Muscle layer of duodenum (tissue), 2 donors: ENCODE data around the gene CHRNA4.

Experiments used
- H3K27ac ChIP-seq: one replicate; pipeline ENCODE4 v1.7.0; 2013; ENCODE audit warnings: mild to moderate bottlenecking, low read length
- H3K27me3 ChIP-seq: one replicate; pipeline ENCODE4 v1.7.0; 2013; ENCODE audit warnings: low read depth, mild to moderate bottlenecking, control low read depth, low read length
- H3K36me3 ChIP-seq, 2 donors: one replicate each; pipeline ENCODE4 v1.7.0; 2013; ENCODE audit warnings: low read length in 2 of 2, control low read depth in 1 of 2, mild to moderate bottlenecking in 1 of 2; ENCODE audit not compliant: insufficient read depth in 2 of 2, control insufficient read depth in 1 of 2
- H3K4me1 ChIP-seq, 2 donors: one replicate each; pipeline ENCODE4 v1.7.0; 2013; ENCODE audit warnings: low read length in 2 of 2, mild to moderate bottlenecking in 2 of 2, control low read depth in 1 of 2, moderate library complexity in 1 of 2; ENCODE audit not compliant: insufficient read depth in 2 of 2, control insufficient read depth in 1 of 2
- H3K4me3 ChIP-seq, 2 donors: one replicate each; pipeline ENCODE4 v1.7.0; 2013; ENCODE audit warnings: low read length in 2 of 2, low read depth in 1 of 2, mild to moderate bottlenecking in 1 of 2
- H3K9me3 ChIP-seq, 2 donors: one replicate each; pipeline ENCODE4 v1.7.0; 2013; ENCODE audit warnings: low read length in 2 of 2, control low read depth in 1 of 2, mild to moderate bottlenecking in 1 of 2; ENCODE audit not compliant: control insufficient read depth in 1 of 2
- donor health status: healthy.

Gene CHRNA4

GRCh38 chr20:63360850-63361518, at the start of gene CHRNA4:
CHRNA4 (minus strand) TSS chr20:63361349; CDS start chr20:63361165, 184 bp downstream.
- Histone ChIP-seq H3K9me3 (no peaks in the 10 kb centered on the region), H3K27me3 (peaks cover 20% of the 10 kb centered on the region), H3K36me3 (no peaks in the 10 kb centered on the region), H3K4me1 (peaks cover 0 to 7% of the 10 kb centered on the region in 2 donors), H3K27ac (no peak within 1 kb of the TSS), H3K4me3 (peak within 1 kb of the TSS in 1 of 2 donors; percentile 49)

GRCh38 chr20:63409834-63410435, 48.8 kb upstream of the CHRNA4 start:
- no peaks in the 10 kb centered on the region for H3K36me3 ChIP-seq
- H3K4me1 ChIP-seq, result no peaks in the 10 kb centered on the region
- H3K4me3 ChIP-seq, result no peak overlapping the region
- no peak overlapping the region for H3K27ac ChIP-seq
- H3K27me3 ChIP-seq, result no peaks in the 10 kb centered on the region
- H3K9me3 ChIP-seq, result no peaks in the 10 kb centered on the region

- H3K4me3 ChIP-seq, result no peak overlapping the region
- no peaks in the 10 kb centered on the region for H3K4me1 ChIP-seq
- no peak overlapping the region for H3K27ac ChIP-seq
- no peaks in the 10 kb centered on the region for H3K9me3 ChIP-seq
- H3K36me3 ChIP-seq, result no peaks in the 10 kb centered on the region
- H3K27me3 ChIP-seq, result no peaks in the 10 kb centered on the region
Measured at GRCh38 chr20:63409066-63409833, 48.1 kb upstream of the CHRNA4 start.

- no peak overlapping the region for H3K27ac ChIP-seq
- no peaks in the 10 kb centered on the region for H3K27me3 ChIP-seq
- H3K9me3 ChIP-seq, result no peaks in the 10 kb centered on the region
- H3K36me3 ChIP-seq, result no peaks in the 10 kb centered on the region
- no peak overlapping the region for H3K4me3 ChIP-seq
- H3K4me1 ChIP-seq, result no peaks in the 10 kb centered on the region
Measured at GRCh38 chr20:63408684-63409046, 47.5 kb upstream of the CHRNA4 start.

GRCh38 chr20:63407928-63408683, 47.0 kb upstream of the CHRNA4 start:
- H3K4me1 ChIP-seq, result no peaks in the 10 kb centered on the region
- H3K27ac ChIP-seq, result no peak overlapping the region
- no peaks in the 10 kb centered on the region for H3K36me3 ChIP-seq
- H3K27me3 ChIP-seq, result no peaks in the 10 kb centered on the region
- no peak overlapping the region for H3K4me3 ChIP-seq
- H3K9me3 ChIP-seq, result no peaks in the 10 kb centered on the region

- Histone ChIP-seq H3K9me3 (no peaks in the 10 kb centered on the region), H3K27me3 (no peaks in the 10 kb centered on the region), H3K36me3 (no peaks in the 10 kb centered on the region)
Measured at GRCh38 chr20:63406617-63407245, 45.6 kb upstream of the CHRNA4 start.

GRCh38 chr20:63406011-63406410, 44.9 kb upstream of the CHRNA4 start:
- no peak overlapping the region for H3K27ac ChIP-seq
- H3K27me3 ChIP-seq, result no peaks in the 10 kb centered on the region
- no peaks in the 10 kb centered on the region for H3K9me3 ChIP-seq
- no peaks in the 10 kb centered on the region for H3K4me1 ChIP-seq
- H3K4me3 ChIP-seq, result no peak overlapping the region
- H3K36me3 ChIP-seq, result no peaks in the 10 kb centered on the region

More at GRCh38 chr20:63406617-63407245, 45.6 kb upstream of the CHRNA4 start:
- Histone ChIP-seq H3K27ac (no peak overlapping the region), H3K4me1 (no peaks in the 10 kb centered on the region), H3K4me3 (no peak overlapping the region)

- H3K4me3 ChIP-seq, result no peak overlapping the region
- no peak overlapping the region for H3K27ac ChIP-seq
- no peaks in the 10 kb centered on the region for H3K36me3 ChIP-seq
- no peaks in the 10 kb centered on the region for H3K9me3 ChIP-seq
- no peaks in the 10 kb centered on the region for H3K4me1 ChIP-seq
- no peaks in the 10 kb centered on the region for H3K27me3 ChIP-seq
Measured at GRCh38 chr20:63405102-63405730, 44.1 kb upstream of the CHRNA4 start.

GRCh38 chr20:63404129-63405085, 43.3 kb upstream of the CHRNA4 start:
- no peak overlapping the region for H3K4me3 ChIP-seq
- H3K27me3 ChIP-seq, result no peaks in the 10 kb centered on the region
- H3K36me3 ChIP-seq, result no peaks in the 10 kb centered on the region
- H3K27ac ChIP-seq, result no peak overlapping the region
- no peaks in the 10 kb centered on the region for H3K9me3 ChIP-seq
- H3K4me1 ChIP-seq, result no peaks in the 10 kb centered on the region
